Measurements from ENCODE around the gene LRRC4.

LRRC4 gene

GRCh38 chr7:128059143-128059988, 28.1 kb upstream of the LRRC4 start:
- no peak for DNase-seq (ENCODE audit: low read depth in 2 of 2, low spot score in 1 of 2)

- DNase-seq (ENCODE audit: low read depth in 2 of 2, low spot score in 1 of 2) = no peak
These were observed 26.7 kb upstream of the LRRC4 start for GRCh38 chr7:128057909-128058308.

GRCh38 chr7:128056901-128057300, 25.7 kb upstream of the LRRC4 start:
- no peak for DNase-seq (ENCODE audit: low read depth in 2 of 2, low spot score in 1 of 2)

DNA sequence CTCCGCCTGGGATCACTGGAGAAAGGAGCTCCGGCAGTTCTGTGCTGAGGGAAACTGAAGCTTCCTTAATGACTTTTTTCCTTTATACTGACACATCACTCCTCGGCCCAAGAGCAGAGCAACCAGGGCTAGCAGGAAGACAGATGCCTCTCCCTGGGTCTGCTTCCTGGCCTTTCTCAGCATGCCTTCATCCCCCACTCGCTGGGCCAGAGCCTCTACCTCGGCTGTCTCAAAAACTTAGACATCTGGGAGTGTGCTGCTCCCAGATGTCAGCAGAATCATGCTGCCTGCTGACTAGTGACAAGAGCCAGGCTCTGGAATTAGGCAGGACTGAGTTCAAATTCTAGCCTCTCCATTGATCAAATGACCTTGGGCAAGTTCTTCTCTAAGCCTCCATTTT, 24.4 kb upstream of the LRRC4 start:
- no peak for DNase-seq (ENCODE audit: low read depth in 2 of 2, low spot score in 1 of 2)

DNA sequence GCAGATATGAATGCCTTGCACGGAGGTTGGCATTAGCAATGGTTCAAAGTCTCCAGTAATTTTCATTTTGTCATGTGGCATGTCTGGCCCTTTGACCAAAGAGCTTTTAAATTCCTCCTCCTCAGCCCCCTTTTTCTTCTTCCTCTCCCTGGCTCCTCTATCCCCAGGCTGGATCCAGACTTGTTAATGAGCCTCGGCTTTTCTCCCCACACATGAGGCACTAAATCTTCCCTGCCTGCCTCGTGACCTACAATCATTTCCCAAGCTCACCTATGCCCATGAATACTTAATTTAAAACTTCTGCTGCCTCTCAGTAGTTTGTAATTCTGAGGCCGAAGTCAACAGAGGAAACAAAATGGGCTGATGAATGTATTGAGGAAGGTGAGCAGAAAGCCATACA, 23.3 kb upstream of the LRRC4 start:
- DNase-seq (ENCODE audit: low read depth in 2 of 2, low spot score in 1 of 2) = no peak

DNA sequence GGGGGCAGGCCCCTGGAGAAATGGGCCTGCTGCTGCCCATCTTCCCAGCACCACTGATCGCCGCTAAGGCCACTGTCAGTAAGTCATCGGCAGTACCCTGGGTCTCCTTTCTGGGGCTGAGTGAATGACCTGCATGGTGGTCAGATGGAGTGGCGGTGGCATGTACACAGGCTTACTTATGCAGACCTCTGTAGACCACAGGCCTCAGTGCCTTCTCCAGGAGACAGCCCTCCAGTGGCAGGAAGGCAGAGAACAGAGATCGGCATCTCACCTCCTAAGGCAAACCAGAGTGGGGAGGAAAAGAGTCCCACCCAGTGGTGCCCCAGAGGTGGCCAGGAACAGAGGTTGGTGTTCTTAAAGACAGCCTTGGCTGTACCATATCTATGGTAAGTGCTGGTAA, 22.8 kb upstream of the LRRC4 start:
- DNase-seq (ENCODE audit: low read depth in 2 of 2, low spot score in 1 of 2) = no peak

DNA sequence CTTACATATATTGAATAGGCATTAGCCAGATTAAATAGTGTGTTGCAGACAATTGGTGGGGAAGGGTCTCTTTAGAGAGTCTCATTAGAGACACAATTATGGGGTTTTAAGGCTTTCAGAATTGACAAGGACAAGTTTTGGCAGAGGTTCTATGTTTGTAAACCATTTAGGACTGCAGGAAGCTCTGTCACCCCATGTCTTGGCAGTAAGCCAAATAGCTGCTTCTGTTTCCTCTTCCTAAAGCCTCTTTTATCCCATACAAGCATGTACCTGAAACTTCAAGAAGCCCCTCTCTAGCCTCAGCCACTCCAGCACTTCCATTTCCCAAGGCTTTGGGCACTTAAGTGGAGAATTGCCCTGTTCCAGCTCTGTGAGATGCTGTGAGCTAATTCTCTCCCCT, 21.8 kb upstream of the LRRC4 start:
- DNase-seq (ENCODE audit: low read depth in 2 of 2, low spot score in 1 of 2) = no peak

- DNase-seq (ENCODE audit: low read depth in 2 of 2, low spot score in 1 of 2) = no peak
These were observed 21.2 kb upstream of the LRRC4 start for GRCh38 chr7:128052404-128052803.

GRCh38 chr7:128045766-128046165, 14.5 kb upstream of the LRRC4 start:
- no peak for DNase-seq (ENCODE audit: low read depth in 2 of 2, low spot score in 1 of 2)

DNA sequence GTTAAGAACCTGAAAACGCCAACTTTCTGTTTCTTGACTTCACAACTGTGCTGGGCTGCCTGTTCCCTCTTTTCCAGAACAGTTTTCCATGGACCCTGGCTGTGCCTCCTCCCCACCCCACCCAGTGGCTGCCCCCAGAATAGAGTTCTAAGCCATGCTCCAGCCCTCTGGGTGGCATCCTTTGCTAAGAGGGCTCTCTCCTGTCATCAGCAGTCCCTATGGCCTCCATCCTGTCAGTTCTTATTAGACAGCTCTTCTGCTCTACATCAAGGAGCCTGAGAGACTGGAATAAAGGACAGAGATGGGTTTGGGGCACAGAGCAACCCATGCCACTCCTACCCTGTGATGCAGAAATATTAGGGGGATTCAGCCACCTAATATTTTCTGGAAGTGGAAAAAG, 13.9 kb upstream of the LRRC4 start:
- DNase-seq (ENCODE audit: low read depth in 2 of 2, low spot score in 1 of 2) = no peak

GRCh38 chr7:128044064-128044463, 12.8 kb upstream of the LRRC4 start:
- no peak for DNase-seq (ENCODE audit: low read depth in 2 of 2, low spot score in 1 of 2)

- no peak for DNase-seq (ENCODE audit: low read depth in 2 of 2, low spot score in 1 of 2)
These were observed 10.8 kb upstream of the LRRC4 start for GRCh38 chr7:128042012-128042411.

- no peak for DNase-seq (ENCODE audit: low read depth in 2 of 2, low spot score in 1 of 2)
These were observed 10.0 kb upstream of the LRRC4 start for GRCh38 chr7:128041203-128041602.

DNA sequence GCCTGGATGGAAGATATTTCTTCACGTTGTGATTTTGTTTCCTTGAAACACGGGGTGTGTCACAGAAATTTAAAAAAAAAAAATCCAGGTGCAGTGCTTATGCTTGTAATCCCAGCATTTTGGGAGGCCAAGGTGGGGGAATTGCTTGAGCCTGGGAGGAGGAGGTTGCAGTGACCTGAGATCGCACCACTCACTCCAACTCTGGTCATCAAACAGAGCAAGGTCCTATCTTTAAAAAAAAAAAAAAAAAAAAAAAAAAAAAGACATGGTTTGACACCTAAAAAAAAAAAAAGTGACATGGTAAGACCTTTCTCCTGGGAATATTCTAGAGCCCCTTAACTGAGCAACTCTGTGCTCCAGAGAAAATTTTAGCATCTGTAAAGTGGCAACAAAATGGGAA, 9.0 kb upstream of the LRRC4 start:
- no peak for DNase-seq (ENCODE audit: low read depth in 2 of 2, low spot score in 1 of 2)

GRCh38 chr7:128039544-128039953, 8.3 kb upstream of the LRRC4 start:
- no peak for DNase-seq (ENCODE audit: low read depth in 2 of 2, low spot score in 1 of 2)

GRCh38 chr7:128037880-128038619, 6.8 kb upstream of the LRRC4 start:
- no peak for DNase-seq (ENCODE audit: low read depth in 2 of 2, low spot score in 1 of 2)

- no peak for DNase-seq (ENCODE audit: low read depth in 2 of 2, low spot score in 1 of 2)
These were observed 5.8 kb upstream of the LRRC4 start for GRCh38 chr7:128037081-128037480.

DNA sequence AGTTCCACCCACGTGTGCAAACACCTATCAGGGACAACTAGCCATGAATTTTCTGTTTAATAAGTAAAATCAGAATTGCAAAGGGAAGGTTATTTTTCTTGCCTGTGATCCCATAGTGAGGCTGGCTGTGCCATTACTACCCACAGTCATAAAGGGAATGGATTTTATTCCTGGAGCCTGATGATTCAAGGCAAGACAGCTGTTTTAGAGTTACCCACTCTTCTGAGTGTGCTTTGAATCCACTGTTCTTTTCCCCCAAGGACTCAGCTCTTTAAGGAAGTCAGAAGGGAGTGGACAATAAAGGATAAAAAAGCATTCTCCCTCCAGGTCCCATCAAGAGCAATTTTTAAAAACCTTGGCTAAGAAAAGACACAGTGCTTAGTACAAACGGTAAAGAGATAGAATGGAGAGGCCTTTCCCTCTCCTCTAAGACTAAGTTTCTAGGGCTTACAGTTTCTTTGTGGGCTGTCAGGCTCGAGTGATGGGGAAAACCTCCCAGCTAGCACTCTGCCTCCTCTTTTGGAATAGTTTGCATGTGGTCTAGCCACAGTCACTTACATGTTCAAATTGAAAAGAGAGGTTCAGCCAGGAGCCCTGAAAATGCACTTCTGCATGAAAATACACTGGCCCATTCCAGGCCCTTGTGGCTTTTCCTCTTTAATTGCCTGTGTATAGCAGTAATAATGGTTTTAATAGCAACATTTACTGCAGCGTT, 5.1 kb upstream of the LRRC4 start:
- DNase-seq (ENCODE audit: low read depth in 2 of 2, low spot score in 1 of 2) = no peak

DNA sequence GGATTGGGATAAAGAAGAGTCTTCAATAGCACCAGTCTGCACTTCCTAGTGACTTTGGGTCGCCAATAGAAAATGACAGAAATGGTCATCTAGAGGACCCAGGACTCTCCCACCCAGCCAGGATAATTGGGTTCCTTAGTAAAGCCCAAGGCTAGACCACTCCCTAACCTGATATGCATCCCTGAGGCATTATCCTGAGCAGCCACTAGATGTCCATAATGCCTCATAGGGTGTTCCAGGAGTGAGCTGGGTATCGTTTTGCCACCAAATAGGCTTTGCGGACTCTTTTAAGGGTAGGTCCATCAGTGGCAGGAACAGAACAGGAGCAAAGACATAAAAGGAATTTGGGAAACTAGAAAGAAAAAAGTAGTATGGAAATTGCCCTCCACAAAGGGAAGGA, 4.5 kb upstream of the LRRC4 start:
- no peak for DNase-seq (ENCODE audit: low read depth in 2 of 2, low spot score in 1 of 2)

DNA sequence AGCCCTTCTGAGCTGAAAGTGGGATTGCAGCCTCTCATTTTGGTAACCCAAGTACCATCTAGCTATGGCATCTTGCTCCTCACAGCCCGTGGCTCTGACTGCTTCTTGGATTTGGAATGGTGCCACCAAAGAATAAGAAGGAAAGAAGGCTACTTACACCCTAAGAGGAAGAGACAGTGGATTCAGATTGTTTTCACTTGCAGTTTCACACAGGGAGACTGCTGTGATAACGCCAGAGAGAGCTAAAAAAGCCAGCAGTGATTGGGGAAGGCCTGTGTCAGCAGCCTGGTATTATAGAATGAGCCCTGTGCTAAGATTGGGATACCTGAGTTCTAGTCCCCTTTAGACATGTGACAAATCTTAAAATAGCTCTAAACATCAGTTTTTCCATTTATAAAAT, 3.6 kb upstream of the LRRC4 start:
- DNase-seq (ENCODE audit: low read depth in 2 of 2, low spot score in 1 of 2) = no peak

GRCh38 chr7:128033246-128033645, 2.0 kb upstream of the LRRC4 start:
- DNase-seq (ENCODE audit: low read depth in 2 of 2, low spot score in 1 of 2) = no peak

Measured in stimulated activated CD8-positive, alpha-beta memory T cell treated with anti-CD3 and anti-CD28 coated beads, Interleukin-4, amount 100 ng/mL, for 1 hour (primary cell).